ENCODE data around the gene ADAMTSL3.

DNA sequence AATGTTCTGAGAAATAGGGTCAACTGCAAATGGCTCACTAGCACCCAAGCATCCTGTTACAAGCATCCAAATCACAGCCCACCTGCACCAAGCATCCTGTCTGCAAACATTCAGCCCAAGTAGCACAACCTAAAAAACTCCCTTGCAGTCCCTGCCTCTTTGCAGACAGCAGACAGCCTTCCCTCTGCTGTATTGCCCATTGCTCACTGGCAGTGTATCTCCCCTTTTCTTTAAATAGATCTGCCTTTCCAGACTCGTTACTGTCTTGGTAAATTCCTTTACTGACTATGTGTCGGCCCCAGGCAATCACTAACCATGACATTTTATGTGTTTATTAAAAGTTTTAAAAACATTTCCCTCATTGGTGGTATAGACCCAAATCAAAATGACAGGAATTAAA is 155.4 kb downstream of the ADAMTSL3 start:
- TF ChIP-seq NFYB (CRISPR knock-in tag; conservative IDR thresholded peaks at IDR 0.05; ENCODE audit: low read depth): no peak
- TF ChIP-seq OVOL2 (CRISPR knock-in tag; IDR thresholded peaks at IDR 0.05; ENCODE audit: borderline replicate concordance): no peak
- TF ChIP-seq, protein P1, sequence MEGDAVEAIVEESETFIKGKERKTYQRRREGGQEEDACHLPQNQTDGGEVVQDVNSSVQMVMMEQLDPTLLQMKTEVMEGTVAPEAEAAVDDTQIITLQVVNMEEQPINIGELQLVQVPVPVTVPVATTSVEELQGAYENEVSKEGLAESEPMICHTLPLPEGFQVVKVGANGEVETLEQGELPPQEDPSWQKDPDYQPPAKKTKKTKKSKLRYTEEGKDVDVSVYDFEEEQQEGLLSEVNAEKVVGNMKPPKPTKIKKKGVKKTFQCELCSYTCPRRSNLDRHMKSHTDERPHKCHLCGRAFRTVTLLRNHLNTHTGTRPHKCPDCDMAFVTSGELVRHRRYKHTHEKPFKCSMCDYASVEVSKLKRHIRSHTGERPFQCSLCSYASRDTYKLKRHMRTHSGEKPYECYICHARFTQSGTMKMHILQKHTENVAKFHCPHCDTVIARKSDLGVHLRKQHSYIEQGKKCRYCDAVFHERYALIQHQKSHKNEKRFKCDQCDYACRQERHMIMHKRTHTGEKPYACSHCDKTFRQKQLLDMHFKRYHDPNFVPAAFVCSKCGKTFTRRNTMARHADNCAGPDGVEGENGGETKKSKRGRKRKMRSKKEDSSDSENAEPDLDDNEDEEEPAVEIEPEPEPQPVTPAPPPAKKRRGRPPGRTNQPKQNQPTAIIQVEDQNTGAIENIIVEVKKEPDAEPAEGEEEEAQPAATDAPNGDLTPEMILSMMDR (IDR thresholded peaks at IDR 0.05): no peak
- TF ChIP-seq ETV6 (CRISPR knock-in tag; IDR thresholded peaks at IDR 0.05): no peak
- TF ChIP-seq, protein P2, sequence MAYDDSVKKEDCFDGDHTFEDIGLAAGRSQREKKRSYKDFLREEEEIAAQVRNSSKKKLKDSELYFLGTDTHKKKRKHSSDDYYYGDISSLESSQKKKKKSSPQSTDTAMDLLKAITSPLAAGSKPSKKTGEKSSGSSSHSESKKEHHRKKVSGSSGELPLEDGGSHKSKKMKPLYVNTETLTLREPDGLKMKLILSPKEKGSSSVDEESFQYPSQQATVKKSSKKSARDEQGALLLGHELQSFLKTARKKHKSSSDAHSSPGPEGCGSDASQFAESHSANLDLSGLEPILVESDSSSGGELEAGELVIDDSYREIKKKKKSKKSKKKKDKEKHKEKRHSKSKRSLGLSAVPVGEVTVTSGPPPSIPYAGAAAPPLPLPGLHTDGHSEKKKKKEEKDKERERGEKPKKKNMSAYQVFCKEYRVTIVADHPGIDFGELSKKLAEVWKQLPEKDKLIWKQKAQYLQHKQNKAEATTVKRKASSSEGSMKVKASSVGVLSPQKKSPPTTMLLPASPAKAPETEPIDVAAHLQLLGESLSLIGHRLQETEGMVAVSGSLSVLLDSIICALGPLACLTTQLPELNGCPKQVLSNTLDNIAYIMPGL (CRISPR knock-in tag; IDR thresholded peaks at IDR 0.05): no peak
